Stimulated activated CD4-positive, alpha-beta T cell treated with anti-CD3 and anti-CD28 coated beads, Interleukin-15, amount 100 ng/mL, for 24 hours (primary cell): ENCODE results near the gene GLRX2.
"Not testable (repeated sequence)": the region's sequence is repeated elsewhere in the genome, so short reads cannot be mapped to it uniquely, and the experiment has no call there.

Experiments used
- DNase-seq: peaks from one replicate; pipeline ENCODE4 v3.0.0-alpha.2; 2020

The GLRX2 gene

DNA sequence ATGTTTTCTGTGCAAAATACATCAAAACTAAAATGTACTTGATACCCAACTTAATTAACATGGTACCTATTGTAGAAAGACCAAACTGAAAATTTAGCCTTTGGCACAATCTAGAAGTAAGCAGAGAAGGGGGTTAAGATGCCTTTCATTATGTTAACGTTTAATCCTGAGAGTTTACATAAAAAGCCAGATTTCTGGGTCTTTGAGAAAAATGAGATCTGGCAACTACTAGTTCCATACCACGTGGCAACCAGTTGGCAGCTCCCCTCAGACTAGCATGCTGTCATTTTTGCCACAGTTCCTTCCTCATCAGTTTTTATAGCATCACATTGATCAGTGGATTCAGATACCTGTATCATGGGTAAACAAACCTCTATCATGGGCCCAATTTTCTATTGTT, 44.3 kb downstream of the GLRX2 start:
- peak; percentile 6 for DNase-seq

DNA sequence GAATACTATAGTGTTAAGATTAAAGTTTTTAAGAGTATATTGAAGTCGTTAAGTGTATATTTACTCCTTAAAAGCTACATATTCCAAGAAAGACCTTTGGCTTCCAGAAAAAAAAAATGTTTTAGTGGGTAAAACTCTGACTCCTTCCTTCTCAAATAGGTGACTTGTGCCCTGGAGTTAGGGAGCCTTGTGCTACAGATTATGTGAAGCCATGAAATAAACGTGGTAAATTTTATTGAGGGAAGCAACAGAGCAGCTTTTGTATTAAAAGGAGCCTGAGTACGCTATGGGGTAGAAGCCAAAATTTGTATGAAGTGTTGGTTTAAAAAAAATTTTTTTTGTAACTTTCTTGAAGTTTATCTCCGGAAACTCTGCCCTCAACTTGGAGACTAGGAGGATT, 44.8 kb downstream of the GLRX2 start:
- DNase-seq = no peak

DNA sequence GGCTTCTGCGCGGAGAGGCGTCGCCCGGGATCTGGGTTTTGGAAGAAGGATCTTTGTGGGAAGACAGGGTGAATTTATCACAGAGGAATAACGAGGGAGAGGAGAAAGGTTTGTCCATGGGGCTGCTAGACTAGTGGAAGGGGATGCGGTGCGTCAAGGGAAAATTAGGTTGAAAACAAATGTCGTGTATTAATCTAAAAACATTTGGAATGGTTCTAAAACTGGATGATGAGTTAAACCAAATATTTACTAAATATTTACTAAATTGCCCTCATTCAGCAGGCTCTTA, 45.2 kb downstream of the GLRX2 start:
- no peak for DNase-seq

DNA sequence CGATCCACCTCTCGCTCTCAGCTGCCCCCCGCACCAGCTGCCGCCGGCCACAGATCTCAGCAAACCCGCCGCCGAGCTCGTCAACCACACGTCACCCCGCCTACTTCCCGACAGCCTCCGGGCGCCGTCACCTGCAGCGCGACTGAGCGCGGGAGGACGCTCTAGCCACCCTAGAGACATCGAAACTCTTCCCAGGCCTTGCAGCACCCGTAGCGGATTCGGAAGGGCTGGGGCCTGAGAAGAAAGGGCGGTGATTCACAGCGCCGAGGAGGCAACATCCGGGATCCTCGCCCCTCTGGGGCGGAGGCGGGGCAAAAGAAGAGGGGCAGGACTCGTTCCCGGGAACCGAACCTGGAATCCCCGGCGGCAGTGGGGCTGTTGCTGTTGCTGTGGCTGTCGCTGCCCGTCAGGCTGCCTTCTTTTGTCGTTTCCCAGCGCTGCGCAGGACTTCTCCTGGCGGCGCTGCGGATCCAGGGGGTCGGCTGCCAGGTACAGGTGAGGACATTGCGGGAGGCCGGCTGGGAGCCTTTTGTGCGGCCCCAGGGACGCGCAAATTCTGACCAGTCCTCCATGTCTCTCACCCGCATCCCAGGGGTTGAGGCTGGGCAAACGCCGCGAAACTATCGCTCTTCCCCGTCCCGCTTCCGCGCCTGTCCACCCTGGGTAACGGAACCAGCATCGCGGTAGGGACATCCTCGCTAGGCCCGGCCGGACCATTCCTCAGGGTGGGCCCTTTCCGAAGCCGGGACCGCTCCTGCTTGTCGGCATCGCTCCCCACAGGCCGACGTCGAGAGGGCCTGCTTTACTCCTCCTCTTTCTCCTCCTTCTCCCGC, 45.7 kb downstream of the GLRX2 start, which contains the start of the genes RO60 and UCHL5:
Gene RO60 (plus strand): TSS at position 331 of the 833 bp plus-strand sequence. CDS start 9,443 bp downstream, outside the sequence.
Gene UCHL5 (minus strand): TSS at position 79 of the 833 bp plus-strand sequence. CDS start 100 bp downstream, outside the sequence.
- DNase-seq = peak; percentile 96

DNA sequence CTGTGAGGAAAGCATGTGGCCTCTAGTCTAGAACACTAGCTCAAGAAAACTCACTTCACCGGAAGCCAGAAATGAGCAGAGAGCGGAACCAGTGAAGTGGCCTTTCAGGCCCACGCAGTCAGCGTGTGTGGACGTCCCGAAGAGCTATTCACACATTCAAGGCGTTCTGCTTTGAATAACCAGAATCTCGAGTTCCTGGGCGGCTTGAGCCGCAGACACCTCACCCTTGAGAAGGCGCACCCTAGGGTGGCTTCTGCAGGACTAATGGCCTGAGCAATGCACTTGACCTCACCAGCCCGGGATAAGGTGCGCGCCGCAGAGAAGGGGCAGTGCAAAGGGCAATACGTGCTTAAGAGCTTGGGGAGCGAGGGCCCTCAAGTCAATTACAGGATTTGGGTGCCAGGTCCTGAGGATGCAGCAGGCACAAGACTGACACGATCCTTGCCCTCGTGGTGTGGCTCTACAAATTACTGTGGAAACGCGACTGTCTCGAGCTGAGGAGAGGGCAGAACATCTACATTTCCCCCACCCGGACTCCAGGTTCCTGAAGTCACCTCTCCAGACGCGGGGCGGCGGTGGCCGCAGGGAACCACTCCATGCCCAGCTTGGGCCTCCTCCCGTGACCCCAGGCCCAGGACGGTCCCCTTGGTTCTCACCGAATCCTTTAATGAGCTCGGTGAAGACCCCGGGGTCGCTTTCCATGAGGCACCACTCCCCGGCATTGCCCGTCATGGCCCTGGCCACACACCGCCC, 46.5 kb downstream of the GLRX2 start:
- DNase-seq = peak; percentile 76

DNA sequence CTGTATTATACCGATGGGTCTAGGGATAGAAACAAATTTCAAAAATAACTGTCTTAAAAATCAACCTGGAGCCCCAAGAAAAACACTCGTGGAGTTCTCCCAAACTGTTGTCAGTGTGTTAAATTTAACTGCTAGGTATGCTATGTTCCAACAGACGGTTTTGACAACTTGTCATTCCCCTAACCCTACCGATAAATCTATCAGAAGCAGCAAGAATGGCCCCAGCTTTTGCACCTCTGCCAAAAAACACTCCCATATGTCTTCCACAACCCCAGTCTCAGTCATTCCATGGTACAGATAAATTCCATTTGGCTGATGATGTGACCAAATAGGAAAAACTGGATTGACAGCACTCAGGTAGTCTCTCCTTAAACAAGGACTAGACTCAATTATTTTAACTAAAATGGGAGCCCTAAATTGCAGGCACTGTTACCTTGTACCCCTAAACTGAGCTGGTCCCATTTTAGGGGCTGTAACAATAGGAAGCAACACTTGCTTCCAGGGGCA, 51.0 kb downstream of the GLRX2 start:
- no peak for DNase-seq

DNA sequence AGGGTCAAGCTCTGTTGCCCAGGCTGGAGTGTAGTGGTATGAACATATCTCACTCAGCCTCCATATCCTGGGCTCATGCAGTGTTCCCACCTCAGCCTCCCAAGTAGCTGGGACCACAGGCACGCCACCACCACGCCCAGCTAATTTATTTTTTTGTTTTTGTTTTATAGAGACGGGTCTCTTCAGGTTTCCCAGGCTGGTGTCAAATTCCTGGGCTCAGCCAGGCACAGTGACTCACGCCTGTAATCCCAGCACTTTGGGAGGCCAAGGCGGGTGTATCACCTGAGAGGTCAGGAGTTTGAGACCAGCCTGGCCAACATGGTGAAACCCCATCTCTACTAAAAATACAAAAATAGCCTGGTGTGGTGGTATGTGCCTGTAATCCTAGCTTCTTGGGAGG, 56.3 kb downstream of the GLRX2 start:
- DNase-seq = not testable (repeated sequence)
